Measurements from ENCODE around the gene ZNF628. TPM values are rescaled to one million over a fixed set of nuclear protein-coding genes. Genes with fewer than 3 reads are reported as not detected.
A peak's percentile ranks its signal among the peaks of the same experiment; 100 is the strongest.
"Not testable (repeated sequence)": the region's sequence is repeated elsewhere in the genome, so short reads cannot be mapped to it uniquely, and the experiment has no call there.

The ZNF628 gene
- total RNA-seq = 0.77 and 2.1 TPM in 2 replicates

- peak; percentile 95 to 98 for DNase-seq (ENCODE audit: low read depth in 2 of 2)
Measured at GRCh38 chr19:55476100-55476775, at the start of gene ZNF628. ZNF628 (plus strand) TSS chr19:55476617; CDS start chr19:55479911, 3,294 bp downstream.

- no peak for DNase-seq (ENCODE audit: low read depth in 2 of 2)
Measured at GRCh38 chr19:55431183-55431582, 45.2 kb upstream of the ZNF628 start.

GRCh38 chr19:55432241-55432959 is 44.0 kb upstream of the ZNF628 start:
- DNase-seq (ENCODE audit: low read depth in 2 of 2) = no peak

DNA sequence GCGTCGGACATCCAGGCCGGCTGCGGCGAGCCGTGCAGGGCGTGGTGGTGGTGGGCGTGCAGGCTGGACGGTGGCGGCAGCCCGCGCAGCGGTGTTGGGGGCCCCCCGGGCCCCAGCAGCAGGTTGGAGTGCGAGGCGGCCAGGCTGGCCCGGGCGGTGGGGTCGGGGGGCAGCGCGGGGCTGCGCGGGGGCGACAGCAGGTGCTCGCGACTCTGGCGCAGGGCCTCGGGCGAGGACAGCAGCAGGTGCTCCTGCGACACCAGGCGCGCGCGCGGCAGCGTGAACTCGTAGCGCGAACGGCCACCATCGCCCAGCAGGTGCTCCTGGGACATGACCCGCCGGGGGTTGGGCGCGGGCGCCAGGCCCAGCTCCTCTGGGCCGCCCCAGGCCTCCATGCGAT is 43.1 kb upstream of the ZNF628 start:
- no peak for DNase-seq (ENCODE audit: low read depth in 2 of 2)

- DNase-seq (ENCODE audit: low read depth in 2 of 2) = no peak
Measured at GRCh38 chr19:55434356-55434919, 42.0 kb upstream of the ZNF628 start.

- DNase-seq (ENCODE audit: low read depth in 2 of 2) = no peak
Measured at GRCh38 chr19:55435020-55435419, 41.4 kb upstream of the ZNF628 start.

DNA sequence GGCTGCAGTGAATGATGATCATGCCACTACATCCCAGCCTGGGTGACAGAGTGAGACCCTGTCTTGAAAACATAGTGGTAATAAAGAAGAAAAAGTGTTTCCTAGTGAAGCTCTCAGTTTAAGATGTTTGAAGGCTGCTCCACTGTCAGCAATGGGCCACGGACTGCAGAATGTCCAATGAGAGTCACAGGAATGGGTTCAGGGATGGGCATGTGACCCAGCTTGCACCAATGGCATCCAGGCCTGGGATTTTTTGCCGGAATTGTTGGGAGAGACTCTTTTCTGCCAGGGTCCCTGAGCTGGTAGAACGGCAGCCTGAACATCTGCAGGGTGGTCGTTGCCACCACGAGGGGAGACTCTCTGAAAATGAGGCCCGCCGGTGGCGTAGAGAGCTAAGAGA is 39.6 kb upstream of the ZNF628 start:
- DNase-seq (ENCODE audit: low read depth in 2 of 2) = no peak

DNA sequence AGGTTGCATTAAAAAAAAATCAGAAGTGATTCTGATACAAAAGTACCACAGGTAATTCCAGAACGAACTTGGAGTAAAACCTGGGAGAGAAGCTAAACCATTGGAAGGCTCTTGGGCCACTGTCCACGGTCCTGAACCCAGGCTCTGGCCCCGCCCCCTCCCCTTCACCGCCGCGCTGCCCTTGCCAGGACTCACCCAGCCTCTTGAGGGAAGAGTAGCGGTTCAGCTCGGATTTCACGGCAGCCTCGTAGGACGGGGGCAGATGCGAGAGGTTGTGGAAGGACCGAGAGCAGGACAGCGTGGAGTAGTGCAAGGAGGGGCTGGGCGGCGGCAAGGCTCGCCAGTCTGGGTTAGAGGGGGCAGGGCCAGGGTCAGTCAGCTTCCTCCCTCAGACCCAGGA is 39.0 kb upstream of the ZNF628 start:
- DNase-seq (ENCODE audit: low read depth in 2 of 2) = peak in 1 of 2 donors; percentile 61

- no peak for DNase-seq (ENCODE audit: low read depth in 2 of 2)
Measured at GRCh38 chr19:55439052-55439451, 37.4 kb upstream of the ZNF628 start.

GRCh38 chr19:55440411-55441105 is 35.9 kb upstream of the ZNF628 start:
- DNase-seq (ENCODE audit: low read depth in 2 of 2) = no peak

DNA sequence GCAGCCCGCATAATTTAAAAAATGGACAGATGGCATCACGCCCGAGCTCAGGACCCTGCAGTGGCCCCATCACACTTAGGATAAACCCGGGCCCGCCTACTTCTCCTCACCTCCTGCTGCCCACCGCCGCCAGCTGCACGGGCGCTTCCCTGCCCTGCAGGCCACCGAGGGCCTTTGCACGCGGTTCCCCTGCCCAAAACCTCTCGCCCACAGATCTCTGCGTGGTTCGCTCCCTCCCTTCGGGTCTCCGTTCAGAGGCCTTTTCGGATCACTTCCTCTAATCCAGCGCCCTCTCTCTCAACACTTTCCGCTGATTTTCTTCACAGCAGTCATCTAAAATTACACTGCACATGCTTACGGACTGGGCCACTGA is 35.1 kb upstream of the ZNF628 start:
- DNase-seq (ENCODE audit: low read depth in 2 of 2) = no peak

- DNase-seq (ENCODE audit: low read depth in 2 of 2) = no peak
Measured at GRCh38 chr19:55441692-55442321, 34.6 kb upstream of the ZNF628 start.

GRCh38 chr19:55442372-55442961 is 34.0 kb upstream of the ZNF628 start:
- no peak for DNase-seq (ENCODE audit: low read depth in 2 of 2)

- DNase-seq (ENCODE audit: low read depth in 2 of 2) = no peak
Measured at GRCh38 chr19:55443045-55443823, 33.2 kb upstream of the ZNF628 start, which contains the start of gene SHISA7. SHISA7 (minus strand) TSS chr19:55443300; CDS start chr19:55442863, 437 bp downstream.

GRCh38 chr19:55443824-55444480 is 32.5 kb upstream of the ZNF628 start:
- no peak for DNase-seq (ENCODE audit: low read depth in 2 of 2)

GRCh38 chr19:55444646-55445045 is 31.8 kb upstream of the ZNF628 start:
- no peak for DNase-seq (ENCODE audit: low read depth in 2 of 2)

GRCh38 chr19:55446060-55446459 is 30.4 kb upstream of the ZNF628 start:
- no peak for DNase-seq (ENCODE audit: low read depth in 2 of 2)

- no peak for DNase-seq (ENCODE audit: low read depth in 2 of 2)
Measured at GRCh38 chr19:55447421-55448174, 28.8 kb upstream of the ZNF628 start.

GRCh38 chr19:55448175-55448490 is 28.3 kb upstream of the ZNF628 start:
- DNase-seq (ENCODE audit: low read depth in 2 of 2) = not testable (repeated sequence)

Measured in dermis microvascular lymphatic vessel endothelial cell (primary cell).